Measurements from ENCODE around the gene BCL11B.
A peak's percentile ranks its signal among the peaks of the same experiment; 100 is the strongest.

Gene BCL11B

GRCh38 chr14:99284254-99285004 is 12.4 kb upstream of the BCL11B start:
- DNase-seq = no peak

- DNase-seq = no peak
Observed at GRCh38 chr14:99282261-99283050, 10.5 kb upstream of the BCL11B start.

GRCh38 chr14:99281396-99281795 is 9.4 kb upstream of the BCL11B start:
- DNase-seq = no peak

GRCh38 chr14:99280852-99281251 is 8.9 kb upstream of the BCL11B start:
- DNase-seq = no peak

GRCh38 chr14:99280066-99280731 is 8.2 kb upstream of the BCL11B start:
- DNase-seq = no peak

GRCh38 chr14:99278836-99279235 is 6.8 kb upstream of the BCL11B start:
- no peak for DNase-seq

- DNase-seq = no peak
Observed at GRCh38 chr14:99277530-99277929, 5.5 kb upstream of the BCL11B start.

GRCh38 chr14:99276482-99276881 is 4.5 kb upstream of the BCL11B start:
- no peak for DNase-seq

GRCh38 chr14:99275222-99275584 is 3.2 kb upstream of the BCL11B start:
- no peak for DNase-seq

- peak; percentile 78 for DNase-seq
Observed at GRCh38 chr14:99274346-99275221, 2.6 kb upstream of the BCL11B start.

GRCh38 chr14:99273766-99274345 is 1.9 kb upstream of the BCL11B start:
- DNase-seq = no peak

GRCh38 chr14:99272899-99273765 is 1.1 kb upstream of the BCL11B start:
- no peak for DNase-seq

- no peak for DNase-seq
Observed at GRCh38 chr14:99272632-99272898, 568 bp upstream of the BCL11B start.

- DNase-seq = no peak
Observed at GRCh38 chr14:99271221-99271941, 616 bp downstream of the BCL11B start.

GRCh38 chr14:99270458-99271220 is 1.4 kb downstream of the BCL11B start:
- DNase-seq = no peak

- no peak for DNase-seq
Observed at GRCh38 chr14:99268810-99269707, 2.9 kb downstream of the BCL11B start.

GRCh38 chr14:99267837-99268781 is 3.9 kb downstream of the BCL11B start:
- no peak for DNase-seq

GRCh38 chr14:99267381-99267780 is 4.6 kb downstream of the BCL11B start:
- no peak for DNase-seq
